Mesodermal cell (in vitro differentiated cells): ENCODE results near the gene CCSER2.

ENCODE experiments used
- H3K27ac ChIP-seq: 2 replicates; pipeline ENCODE4 v1.7.0; 2013; ENCODE audit warnings: mild to moderate bottlenecking, low read depth, low read length, moderate library complexity; ENCODE audit not compliant: severe bottlenecking
- H3K36me3 ChIP-seq: 2 replicates; pipeline ENCODE4 v1.7.1; 2013; ENCODE audit warnings: mild to moderate bottlenecking, low read length, moderate library complexity; ENCODE audit not compliant: control insufficient read depth, insufficient read depth
- H3K4me1 ChIP-seq: one replicate; pipeline ENCODE4 v1.7.1; 2013; ENCODE audit warnings: mild to moderate bottlenecking, low read length; ENCODE audit not compliant: insufficient read depth, control insufficient read depth, poor library complexity, severe bottlenecking
- H3K4me3 ChIP-seq: 2 replicates; pipeline ENCODE4 v1.7.0; 2013; ENCODE audit warnings: low read length, control low read depth, mild to moderate bottlenecking; ENCODE audit not compliant: insufficient read depth, poor library complexity, severe bottlenecking; ENCODE audit errors: extremely low read depth
- H3K9me3 ChIP-seq: 2 replicates; pipeline ENCODE4 v1.7.1; 2013; ENCODE audit warnings: mild to moderate bottlenecking, low read length, moderate library complexity; ENCODE audit not compliant: control insufficient read depth
- WGBS, 2 experiments: methylation state at CpG; one replicate each; pipeline ENCODE4 v1.1.5; 2013; ENCODE audit warnings: missing lambda C conversion rate in 2 of 2; ENCODE audit not compliant: insufficient coverage in 2 of 2; 5-methylcytosine and 5-hydroxymethylcytosine counted together

The CCSER2 gene

GRCh38 chr10:84563355-84563754, 235.0 kb downstream of the CCSER2 start:
- H3K27ac ChIP-seq = no peak overlapping the region
- peaks cover 4% of the 10 kb centered on the region for H3K9me3 ChIP-seq
- H3K4me3 ChIP-seq = no peak overlapping the region
- H3K4me1 ChIP-seq = peaks cover 3% of the 10 kb centered on the region
- WGBS, 2 experiments = 79 to 95% methylated on average over 3 to 4 of the region's 5 CpGs
- no peaks in the 10 kb centered on the region for H3K36me3 ChIP-seq

- Histone ChIP-seq H3K4me1 (peaks cover 3% of the 10 kb centered on the region), H3K27ac (no peak overlapping the region), H3K4me3 (no peak overlapping the region), H3K36me3 (no peaks in the 10 kb centered on the region), H3K9me3 (peaks cover 4% of the 10 kb centered on the region)
- WGBS, 2 experiments = 83 to 94% methylated on average over 2 to 4 of the region's 4 CpGs
Observed at GRCh38 chr10:84563868-84564267, 235.5 kb downstream of the CCSER2 start.

DNA sequence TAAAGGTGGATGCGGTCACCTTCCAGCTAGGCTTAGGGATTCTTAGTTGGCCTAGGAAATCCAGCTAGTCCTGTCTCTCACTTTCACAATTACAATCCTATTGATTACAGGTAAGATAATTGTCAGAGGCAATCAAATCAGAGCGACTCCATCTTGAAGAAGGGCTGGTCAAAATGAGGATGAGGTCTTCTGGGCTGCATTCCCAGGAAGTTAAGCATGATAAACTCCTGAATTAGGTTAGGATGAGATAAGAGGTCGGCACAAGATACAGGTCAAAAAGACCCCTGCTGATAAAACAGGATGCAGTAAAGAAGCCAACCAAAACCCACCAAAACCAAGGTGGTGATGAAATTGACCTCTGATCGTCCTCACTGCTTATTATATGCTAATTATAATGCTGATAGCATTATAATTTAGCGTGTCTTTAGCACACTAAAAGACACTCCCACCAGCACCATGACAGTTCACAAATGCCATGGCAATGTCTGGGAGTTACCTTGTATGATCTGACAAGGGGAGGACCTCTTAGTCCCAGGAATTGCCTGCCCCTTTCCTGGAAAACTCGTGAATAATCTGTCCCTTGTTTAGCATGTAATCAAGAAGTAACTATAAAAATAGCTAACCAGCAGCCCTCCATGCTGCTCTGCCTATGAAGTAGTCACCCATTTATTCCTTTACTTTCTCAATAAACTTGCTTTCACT, 237.6 kb downstream of the CCSER2 start:
- Histone ChIP-seq H3K4me3 (no peak overlapping the region), H3K4me1 (peaks cover 3% of the 10 kb centered on the region), H3K36me3 (no peaks in the 10 kb centered on the region), H3K27ac (no peak overlapping the region), H3K9me3 (peaks cover 4% of the 10 kb centered on the region)
- 71 to 86% methylated on average over 1 to 2 of the region's 6 CpGs for WGBS, 2 experiments

- H3K9me3 ChIP-seq = peaks cover 4% of the 10 kb centered on the region
- WGBS, 2 experiments = 50% methylated on average over 1 of the region's 2 CpGs; no CpG with 5 or more reads in 1 of the 2 experiments
- peaks cover 3% of the 10 kb centered on the region for H3K4me1 ChIP-seq
- H3K4me3 ChIP-seq = no peak overlapping the region
- H3K27ac ChIP-seq = no peak overlapping the region
- no peaks in the 10 kb centered on the region for H3K36me3 ChIP-seq
Observed at GRCh38 chr10:84567133-84567532, 238.7 kb downstream of the CCSER2 start.
